Measurements from ENCODE around the gene INTS6. TPM values are rescaled to one million over a fixed set of nuclear protein-coding genes. Genes with fewer than 3 reads are reported as not detected.
A peak's percentile ranks its signal among the peaks of the same experiment; 100 is the strongest.
"Not testable (repeated sequence)": the region's sequence is repeated elsewhere in the genome, so short reads cannot be mapped to it uniquely, and the experiment has no call there.

The INTS6 gene
- total RNA-seq, 1 donor from 2014 or later: 42.2 TPM

DNA sequence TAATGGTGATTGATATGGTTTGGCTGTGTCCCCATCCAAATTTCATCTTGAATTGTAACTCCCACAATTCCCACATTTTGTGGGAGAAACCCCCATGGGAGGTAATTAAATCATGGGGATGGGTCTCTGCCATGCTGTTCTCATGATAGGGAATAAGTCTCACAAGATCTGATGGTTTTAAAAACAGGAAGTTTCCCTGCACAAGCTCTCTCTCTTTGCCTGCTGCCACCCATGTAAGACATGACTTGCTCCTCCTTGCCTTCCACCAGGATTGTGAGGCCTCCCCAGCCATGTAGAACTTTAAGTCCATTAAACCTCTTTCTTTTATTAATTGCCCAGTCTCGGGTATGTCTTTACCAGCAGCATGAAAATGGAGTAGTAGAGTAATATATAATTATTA, 37.5 kb downstream of the INTS6 start:
- not testable (repeated sequence) for DNase-seq

DNA sequence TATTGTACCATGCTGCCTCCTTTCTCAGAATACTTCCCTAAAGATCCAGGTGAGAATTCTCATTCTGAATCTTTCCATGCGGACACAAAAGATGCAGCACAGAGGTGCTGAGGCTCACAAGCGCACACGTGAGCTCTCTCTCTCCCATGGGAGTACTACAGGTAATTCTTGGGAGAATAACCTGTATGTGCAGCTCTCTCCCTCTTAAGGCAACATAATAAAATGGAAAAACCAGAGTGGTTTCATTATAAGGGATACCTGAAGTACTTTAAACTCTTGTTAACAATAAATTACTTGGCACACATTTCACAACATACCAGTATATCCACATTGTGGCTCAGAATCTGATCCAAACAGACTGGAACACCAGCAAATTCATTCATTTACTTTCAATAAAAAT, 40.4 kb downstream of the INTS6 start:
- DNase-seq: no peak

DNA sequence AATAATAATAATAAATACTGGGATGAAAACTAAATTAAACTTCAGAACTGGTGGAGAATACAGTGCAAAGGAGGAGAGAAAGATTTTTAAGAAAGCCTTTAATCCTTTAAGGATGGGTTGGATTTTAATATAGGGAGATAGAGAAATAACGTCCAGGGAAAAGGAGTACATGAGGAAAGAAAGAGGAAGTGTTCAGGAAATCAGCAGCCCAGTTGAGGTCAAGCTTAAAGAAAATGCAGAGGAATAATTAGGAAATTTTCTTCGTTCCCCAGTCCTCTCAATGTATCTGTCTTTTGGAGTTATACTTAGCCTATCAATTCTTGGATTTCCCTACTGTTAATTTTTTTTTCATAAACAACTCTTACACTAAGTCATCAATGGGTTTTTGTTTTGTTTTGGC, 47.7 kb downstream of the INTS6 start:
- DNase-seq: no peak

DNA sequence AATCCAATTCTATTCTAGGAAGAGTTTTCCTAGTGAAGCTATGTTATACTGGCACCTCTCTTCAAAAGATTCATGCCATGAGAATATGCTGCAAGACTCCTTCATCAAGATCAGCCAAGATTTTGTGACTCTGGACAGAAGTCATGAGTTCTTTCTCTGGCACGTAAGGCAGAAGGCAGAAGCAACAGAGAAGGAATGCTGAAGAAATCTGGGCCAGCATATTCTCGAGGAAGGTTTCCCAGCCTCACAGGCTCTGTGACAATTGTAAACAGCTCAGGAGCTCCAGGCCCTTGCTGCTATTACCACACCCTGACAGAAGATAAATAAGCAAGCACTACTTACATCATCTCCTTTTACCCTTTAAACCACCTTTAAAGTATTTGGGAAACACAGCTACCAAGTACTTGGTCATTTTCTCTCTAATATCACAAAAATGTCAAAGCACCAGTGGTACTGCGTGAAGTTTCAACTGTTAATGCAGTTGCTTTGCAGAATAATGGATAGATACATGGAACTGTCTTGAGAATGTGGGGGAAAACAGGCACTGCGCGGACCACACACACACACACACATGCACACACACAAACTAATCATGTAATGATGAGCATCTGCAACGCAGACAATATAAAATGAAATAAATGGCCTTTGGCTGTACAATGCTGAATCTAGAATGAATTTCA, 55.4 kb downstream of the INTS6 start:
- peak; percentile 8 for DNase-seq

DNA sequence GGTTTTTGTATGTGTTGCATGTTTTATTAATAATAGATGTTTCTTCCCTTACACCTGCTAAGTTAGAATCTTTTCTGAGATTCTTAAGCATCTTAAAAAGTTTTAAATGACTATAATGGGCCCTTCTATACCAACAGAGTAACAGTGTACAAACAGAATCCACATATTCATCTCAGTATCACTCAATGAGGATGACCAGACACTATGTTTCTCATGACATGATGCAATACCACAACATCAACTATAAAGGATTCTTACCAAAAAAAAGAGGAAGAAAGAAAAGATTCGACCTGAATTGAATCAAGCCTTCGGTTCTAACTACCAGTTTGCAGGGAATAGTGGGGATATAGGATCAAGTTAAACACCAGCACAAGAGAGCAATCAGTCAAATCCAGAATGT, 56.5 kb downstream of the INTS6 start:
- DNase-seq: no peak

DNA sequence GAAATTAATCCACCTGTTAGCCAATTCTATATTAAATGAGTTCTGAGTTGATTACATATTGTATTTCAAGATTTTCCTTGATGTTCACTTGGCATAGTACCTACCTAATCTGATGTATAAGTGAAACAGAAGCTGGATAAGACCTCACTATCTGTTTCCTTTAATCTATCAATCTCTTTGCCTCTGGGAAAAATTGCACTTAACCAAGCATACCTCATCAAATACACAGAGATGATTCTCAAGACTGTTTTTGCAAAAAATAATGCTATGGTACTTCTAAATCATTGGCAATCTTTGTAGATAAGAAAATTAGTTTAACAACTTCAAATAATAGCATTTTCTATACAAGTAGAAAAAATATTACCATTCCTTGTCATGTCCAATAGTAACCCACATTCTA, 58.1 kb downstream of the INTS6 start:
- DNase-seq: no peak

DNA sequence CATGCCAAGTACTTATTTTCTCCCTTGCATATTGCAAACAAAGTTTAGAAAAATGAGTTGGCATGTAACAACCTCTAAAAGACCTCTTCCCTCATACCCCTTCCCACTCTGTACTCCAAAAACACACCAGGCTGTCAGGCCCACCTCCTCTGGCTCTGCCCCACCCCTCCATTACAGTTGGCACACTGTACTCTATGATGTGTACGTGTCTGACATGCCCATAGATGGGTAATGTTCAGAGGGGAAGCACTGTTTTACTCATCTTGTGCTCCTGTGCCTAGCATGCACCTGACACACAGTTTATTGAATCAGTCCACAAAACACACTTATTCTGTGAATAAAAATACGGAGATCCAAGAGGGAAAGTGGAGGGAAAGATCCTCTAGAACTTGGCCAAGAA, 67.7 kb downstream of the INTS6 start:
- no peak for DNase-seq

DNA sequence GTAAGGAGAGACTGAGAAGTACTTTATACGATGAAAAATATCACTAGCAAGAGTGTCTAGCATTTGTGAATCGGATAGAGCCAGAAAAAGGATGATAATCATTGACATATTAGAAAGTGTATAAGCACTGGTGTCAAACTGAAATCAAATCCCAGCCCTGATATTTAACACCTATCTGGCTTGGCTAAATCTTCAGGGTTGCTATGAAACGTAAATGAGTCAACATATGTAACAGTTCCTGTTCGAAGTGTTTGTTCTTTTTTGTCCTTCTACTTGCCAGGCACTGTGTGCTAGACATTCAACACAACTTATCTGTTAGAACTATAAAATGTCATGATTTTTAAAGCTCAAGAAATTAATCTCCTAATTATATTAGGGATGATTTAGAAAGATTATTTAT, 72.6 kb downstream of the INTS6 start:
- peak; percentile 22 for DNase-seq

DNA sequence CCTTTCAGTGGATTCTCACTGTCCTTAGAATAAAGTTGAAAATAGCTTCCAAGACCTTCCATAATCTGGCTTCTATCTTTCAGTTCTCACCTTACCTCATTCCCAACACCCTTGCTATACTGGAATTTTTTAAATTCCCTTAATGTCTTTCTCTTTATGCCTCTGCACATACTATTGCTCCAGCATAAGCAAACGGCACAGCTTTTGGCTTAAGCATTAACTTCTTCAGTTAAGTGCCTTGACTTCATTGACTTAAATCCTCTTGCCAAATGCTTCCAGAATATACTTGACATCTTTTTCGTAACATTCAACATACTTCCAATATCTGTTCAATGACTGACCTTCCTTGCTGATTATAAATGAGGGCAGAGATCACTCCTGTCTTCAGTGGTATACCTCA, 79.4 kb downstream of the INTS6 start:
- DNase-seq: no peak

DNA sequence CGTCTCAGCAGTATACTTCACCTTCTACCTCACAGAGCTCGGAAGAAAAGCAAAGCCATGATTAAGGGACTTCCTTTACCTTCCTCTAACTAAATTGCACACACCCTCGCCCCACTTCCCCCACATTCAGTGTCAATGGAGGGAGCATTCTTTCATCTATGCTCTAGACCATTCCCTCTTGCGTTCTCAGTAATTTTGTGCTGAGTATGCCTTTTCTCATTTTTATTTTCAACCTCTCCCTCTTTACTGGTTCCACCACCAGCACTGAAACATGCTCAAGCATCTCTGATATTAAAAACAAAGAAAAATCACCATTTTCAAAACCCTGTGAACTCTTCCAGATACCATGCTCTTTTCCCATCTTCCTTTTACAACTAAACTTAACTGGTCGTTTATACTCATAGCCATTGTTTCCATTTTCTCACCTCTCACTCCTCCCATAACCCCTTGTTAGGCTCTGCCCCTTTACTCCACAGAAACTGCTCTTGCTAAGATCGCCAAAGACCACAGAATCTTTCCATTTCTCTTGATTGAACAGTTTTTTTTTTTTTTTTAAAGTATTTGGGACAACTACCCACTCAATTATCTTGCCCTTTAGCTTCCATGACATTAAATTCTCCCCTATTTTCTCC, 81.0 kb downstream of the INTS6 start:
- DNase-seq: no peak

DNA sequence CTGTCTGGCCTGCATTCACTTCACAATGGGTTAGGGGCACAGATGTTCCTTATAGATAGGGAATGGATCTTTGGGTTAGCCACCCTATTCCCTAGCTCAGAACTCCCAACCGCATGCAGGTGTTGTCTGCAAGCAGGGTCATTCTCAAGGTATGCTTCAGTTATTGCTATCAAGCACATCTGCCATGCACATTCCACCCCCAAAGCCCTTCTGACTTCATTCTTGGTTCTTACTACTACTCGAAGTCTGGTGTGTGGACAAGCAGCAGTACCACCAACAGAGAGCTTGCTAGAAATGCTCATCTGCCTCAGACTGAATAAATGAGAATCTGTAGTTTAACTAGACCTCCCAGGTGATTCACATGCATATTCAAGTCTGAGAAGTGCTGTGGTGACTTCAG, 82.0 kb downstream of the INTS6 start:
- no peak for DNase-seq

DNA sequence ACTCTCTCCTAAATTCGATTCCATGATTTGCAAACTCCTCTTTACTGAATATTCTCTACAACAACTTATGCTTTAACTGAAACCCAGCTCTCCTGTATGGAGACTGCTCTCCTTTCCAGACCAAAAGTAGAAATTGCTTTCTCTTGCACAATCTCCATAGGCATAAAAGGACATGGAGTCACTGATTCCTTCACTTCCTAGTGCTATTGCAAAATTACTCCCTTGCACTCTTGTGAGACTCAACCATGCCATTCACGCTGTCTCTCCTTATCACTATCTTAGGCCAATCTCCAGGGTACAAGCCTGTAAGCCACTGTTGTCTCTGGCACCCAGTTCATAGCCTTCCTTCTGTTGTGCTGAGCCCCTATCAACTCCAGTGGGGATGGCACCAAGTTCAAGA, 82.7 kb downstream of the INTS6 start:
- no peak for DNase-seq

DNA sequence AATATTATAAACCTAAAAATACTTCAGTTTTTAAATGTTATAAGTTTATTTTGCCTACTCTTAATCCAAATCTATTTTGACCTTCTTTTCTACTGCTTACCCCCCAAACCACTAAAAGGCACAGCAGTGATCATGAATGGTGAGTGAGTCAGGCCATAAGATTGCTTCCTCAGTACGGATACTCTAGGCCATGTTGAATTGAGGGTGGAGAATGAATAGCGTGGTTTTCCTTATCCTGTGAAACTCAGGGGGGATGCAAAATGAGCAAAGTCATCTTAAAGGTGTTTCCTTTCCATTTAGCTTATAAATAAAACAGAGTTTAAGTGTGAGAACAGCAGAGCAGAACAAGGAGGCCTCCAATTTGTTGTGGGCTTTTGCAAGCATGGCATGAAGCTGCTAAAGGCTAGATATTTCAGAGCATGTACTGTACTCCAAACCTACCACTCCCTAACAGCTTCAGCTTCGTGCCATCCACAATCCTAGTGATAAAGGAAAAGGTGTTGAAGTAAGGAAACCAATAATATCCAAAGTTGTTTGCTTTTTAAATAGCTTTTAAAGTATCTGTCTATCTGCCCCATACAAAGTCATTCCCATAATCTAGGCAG, 88.3 kb downstream of the INTS6 start:
- DNase-seq: no peak

DNA sequence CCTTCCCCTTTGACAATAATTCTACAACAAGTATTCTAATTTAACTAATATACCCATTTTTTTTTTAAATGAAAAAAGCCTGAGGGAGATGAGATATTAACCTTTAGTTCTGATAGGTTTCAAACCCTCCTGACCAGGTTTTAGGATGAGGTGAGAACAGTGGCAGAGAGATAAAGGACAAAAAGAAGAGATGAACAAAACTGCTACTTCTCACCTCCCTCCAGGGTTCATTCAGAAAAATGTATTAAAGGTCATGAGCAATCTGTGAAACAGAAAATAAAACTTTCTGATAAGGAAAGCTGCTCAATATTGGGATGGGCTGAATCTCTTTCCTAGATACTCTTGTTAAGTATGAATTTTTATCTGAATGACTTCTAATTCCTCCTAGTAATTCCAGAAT, 89.2 kb downstream of the INTS6 start:
- DNase-seq: no peak

DNA sequence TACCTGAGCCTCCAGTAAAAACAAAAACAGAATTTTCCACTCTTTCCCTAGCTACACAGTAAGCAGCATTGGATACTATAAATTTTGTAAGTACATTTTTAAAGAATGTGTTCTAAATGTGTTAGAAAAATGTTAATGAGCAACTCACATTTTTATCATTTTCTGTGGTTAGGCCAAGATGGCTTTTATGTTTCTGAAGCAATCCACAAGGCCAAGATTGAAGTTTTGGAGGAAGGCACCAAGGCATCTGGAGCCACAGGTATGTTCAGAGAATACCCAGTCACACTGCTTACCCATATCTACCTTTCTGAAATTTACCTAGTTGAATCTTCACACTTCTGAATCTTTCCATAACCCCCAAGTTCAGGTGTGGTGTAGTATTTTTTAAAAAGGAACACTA, 91.7 kb downstream of the INTS6 start:
- no peak for DNase-seq

DNA sequence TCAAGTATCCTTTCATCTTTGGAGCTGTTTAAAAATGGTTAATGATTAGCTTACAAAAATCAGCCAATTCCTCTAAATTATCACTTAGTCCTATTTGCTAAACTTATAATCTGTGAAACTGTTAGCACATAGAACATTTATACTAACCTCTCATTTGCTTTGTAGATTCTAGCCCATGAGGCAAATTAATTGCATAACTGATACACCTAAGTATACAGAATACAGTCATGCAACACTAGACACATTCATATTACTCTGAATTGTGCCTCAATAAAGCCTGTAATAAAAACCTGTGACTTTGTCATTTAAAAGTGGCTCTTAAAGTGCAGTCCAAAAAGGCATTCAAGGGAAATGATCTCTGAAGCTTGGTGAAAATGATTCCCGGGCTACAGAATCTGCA, 92.3 kb downstream of the INTS6 start:
- no peak for DNase-seq

DNA sequence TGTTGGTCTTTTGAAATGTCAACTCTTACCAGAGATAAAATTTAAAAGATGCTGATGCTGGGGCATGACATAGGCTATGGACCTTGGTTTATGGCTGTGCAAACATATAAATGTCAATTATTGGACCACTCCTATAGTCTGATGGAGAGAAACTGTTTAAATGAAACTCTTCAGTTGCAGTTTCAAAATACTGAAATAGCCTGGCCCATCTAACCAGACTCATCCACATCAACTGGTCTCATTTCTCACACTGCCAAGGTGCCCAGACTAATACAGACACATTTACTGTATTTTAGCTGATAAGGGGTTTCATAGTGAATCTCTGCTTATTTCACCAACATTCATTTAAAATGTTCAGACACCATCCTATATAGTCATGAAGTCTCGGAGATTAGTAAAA, 93.5 kb downstream of the INTS6 start:
- no peak for DNase-seq

DNA sequence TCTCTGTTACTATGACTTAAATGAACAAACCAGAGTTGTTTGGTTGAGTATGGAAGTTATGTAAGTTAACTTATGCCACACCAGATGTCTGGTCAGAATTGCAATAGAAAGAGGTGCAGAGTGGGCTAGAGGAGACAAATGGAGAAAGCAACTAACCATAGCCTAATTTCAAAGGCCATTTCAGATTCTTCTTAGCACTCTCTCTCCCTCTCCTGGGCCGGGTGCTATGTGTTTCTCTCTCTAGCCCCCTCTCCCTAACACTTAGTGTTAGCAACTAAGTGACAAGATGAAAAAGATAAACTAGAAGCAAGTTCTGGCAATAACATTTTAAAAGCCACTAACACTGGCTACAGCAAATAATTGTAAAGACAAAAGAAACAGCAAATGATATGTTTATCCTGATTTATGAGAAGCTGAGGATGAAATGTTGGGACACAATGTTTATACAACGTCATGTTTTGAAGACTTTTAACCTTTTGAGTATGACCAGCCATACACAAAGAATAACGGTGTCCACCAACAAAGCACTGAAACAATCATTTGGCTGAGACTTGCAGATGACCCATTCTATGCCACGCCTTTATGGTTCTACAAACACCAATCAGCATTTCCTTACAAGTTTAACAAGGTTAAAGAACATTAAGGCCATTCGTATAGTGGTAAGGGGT, 94.8 kb downstream of the INTS6 start:
- no peak for DNase-seq

DNA sequence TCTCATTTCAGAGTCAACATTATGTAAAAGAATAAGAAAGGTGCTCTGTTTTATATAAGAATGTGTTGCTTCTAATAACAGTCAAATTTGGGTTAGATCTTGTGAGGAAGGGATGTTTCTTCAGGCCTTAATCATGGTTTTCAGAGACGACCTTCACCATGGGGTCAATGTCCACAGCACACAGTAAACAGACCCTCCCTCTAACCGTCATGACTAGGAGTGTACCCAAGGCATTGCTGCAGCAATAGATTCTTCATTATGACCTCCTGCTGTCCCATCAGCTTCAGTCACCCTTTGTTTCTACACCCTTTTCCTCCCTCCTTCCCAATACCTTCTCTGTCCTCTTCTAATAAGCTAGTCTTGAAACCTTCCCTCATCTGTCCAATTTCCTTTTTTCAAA, 97.6 kb downstream of the INTS6 start:
- DNase-seq: no peak

DNA sequence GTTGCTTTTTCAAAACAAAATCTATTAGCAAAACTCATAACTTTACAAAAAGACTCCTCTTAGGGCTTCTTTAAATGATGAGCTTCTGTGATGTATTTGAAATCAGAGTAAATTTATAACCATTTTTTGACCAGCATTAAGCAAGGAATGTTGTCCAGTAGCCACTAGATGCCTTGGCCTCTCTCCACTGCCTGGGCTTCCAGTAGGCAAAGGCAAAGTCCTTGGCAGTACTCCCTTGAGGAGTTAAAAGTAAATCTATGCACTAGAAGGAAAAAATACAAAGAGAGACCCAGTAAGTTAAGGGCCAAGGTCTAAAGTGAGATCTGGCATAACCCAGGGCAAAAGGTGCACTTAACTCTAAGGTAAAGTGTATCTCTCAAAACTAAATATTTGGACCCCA, 103.8 kb downstream of the INTS6 start:
- DNase-seq: no peak

DNA sequence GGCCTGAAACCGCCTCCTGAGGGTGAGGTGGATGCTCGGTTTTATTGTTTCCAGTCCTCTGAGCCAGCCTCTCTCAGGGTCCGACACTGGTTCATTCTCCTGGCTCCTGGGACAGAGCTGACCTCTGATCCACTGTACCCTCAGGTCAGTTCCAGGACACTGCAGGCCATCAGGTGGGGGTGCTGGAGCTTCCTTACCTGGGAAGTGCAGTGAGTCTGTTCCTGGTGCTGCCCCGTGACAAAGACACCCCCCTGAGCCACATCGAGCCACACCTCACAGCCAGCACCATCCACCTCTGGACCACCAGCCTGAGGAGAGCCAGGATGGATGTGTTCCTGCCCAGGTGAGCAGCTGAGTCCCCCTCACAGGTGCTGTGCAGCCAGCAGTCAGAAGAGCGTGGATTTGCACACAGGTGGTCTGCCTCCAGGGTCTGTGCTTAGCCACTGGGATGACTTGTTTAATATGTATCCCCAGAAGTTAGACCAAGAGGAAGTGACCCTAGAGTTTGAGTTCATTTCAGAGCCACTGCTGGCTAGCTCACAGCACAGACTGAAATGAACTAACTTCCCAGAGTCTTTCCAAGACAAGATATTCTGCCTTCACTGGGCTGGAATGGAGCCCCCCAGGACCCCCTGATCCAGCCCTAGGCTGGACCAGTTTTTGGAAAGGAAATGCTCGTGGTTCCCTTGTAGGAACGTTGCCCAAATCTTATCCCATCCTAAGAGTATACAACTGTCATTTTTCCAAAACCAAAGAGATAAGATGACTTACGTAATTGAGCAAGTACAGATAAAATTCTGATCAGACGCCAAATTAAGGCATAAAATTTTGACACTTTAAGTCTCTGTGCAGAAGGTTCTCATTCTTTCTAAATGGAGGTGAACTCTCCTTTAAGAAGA, 104.5 kb downstream of the INTS6 start:
- no peak for DNase-seq

DNA sequence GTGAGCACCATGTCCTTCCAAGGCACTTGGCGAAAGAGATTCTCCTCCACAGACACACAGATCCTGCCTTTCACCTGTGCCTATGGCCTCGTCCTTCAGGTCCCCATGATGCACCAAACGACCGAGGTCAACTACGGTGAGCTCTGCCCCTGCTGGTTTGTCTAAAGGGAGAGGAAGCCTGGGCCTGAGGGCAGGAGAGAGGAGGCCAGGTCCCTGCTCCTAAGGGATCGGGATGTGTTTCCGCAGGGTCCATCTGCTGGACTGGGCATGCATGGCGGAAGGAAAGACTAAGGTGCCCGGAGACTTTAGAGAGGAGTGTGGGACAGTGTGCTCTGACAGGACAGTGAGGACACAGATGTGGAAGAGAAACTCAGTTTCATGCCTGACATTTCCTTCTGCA, 105.7 kb downstream of the INTS6 start:
- no peak for DNase-seq

DNA sequence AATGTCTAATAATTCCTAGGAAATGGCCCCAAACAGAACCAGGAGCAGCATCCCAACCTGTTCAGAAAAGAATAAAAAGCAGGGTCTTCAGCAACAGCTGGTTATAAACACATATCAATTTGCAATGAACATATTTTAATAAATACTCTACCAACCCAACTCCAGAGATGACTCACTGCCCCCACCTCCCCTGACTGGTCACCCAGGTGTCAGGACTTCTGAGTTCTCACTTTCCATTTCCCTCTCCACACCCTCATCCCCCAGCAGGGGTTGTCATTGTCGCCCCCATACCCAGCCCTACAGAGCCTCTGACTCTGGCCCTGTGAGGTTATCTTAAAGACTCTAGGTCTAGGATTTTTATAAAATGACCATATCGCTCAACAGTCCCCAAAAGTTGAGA, 106.4 kb downstream of the INTS6 start:
- DNase-seq: no peak

Measured in tongue (tissue), 2 donors.